HepG2 (cell line): ENCODE results near the gene WDR54. TPM values are rescaled to one million over a fixed set of nuclear protein-coding genes. Genes with fewer than 3 reads are reported as not detected.

ENCODE experiments used
- ARID3A ChIP-seq: IDR thresholded peaks from 2 replicates; pipeline ENCODE4 v1.6.1; 2012; ENCODE audit warnings: low read depth, low read length, improper control_type of control experiment
- BCL6 ChIP-seq: IDR thresholded peaks from 2 replicates; pipeline ENCODE4 v1.6.1; 2016; ENCODE audit warnings: missing genetic modification reagents, missing compliant biosample characterization
- FOXA3 ChIP-seq: IDR thresholded peaks from 2 replicates; pipeline ENCODE4 v1.6.1; 2016; ENCODE audit warnings: missing genetic modification reagents, missing compliant biosample characterization
- HMGA1 ChIP-seq: sonication (generic); formaldehyde crosslinking; conservative IDR thresholded peaks from 2 replicates; pipeline ENCODE4 v1.4.0; 2020; ENCODE audit warnings: missing genetic modification reagents
- KDM6A ChIP-seq: IDR thresholded peaks from 2 replicates; pipeline ENCODE4 v1.6.1; 2016; ENCODE audit warnings: low read depth
- KLF15 ChIP-seq: sonication (generic); formaldehyde crosslinking; IDR thresholded peaks from 2 replicates; pipeline ENCODE4 v1.8.1; 2023; ENCODE audit warnings: borderline replicate concordance, mild to moderate bottlenecking, inconsistent platforms, missing genetic modification reagents, mixed read lengths
- MIXL1 ChIP-seq: IDR thresholded peaks from 2 replicates; pipeline ENCODE4 v1.6.1; 2016
- MZF1 ChIP-seq: sonication (generic); formaldehyde crosslinking; IDR thresholded peaks from 2 replicates; pipeline ENCODE4 v1.8.1; 2023; ENCODE audit warnings: mild to moderate bottlenecking, missing genetic modification reagents, borderline replicate concordance
- NFIC ChIP-seq: IDR thresholded peaks from 2 replicates; pipeline ENCODE4 v1.6.1; 2012; ENCODE audit warnings: mild to moderate bottlenecking, low read length, inconsistent platforms
- NFYC ChIP-seq: IDR thresholded peaks from 2 replicates; pipeline ENCODE4 v1.6.1; 2016; ENCODE audit warnings: missing genetic modification reagents, missing compliant biosample characterization
- POLR2G ChIP-seq: fragments of 200-400 bp; formaldehyde crosslinking; IDR thresholded peaks from 2 replicates; pipeline ENCODE4 v1.6.1; 2018; ENCODE audit warnings: mild to moderate bottlenecking, low read depth, low read length, moderate library complexity
- RARG ChIP-seq: sonication (generic); formaldehyde crosslinking; IDR thresholded peaks from 2 replicates; pipeline ENCODE4 v1.4.0; 2020; ENCODE audit warnings: low read depth, mild to moderate bottlenecking, missing genetic modification reagents
- RXRA ChIP-seq: sonication (generic); formaldehyde crosslinking; IDR thresholded peaks from 2 replicates; pipeline ENCODE4 v1.5.1; 2020; ENCODE audit warnings: missing genetic modification reagents
- SCMH1 ChIP-seq: sonication (generic); formaldehyde crosslinking; IDR thresholded peaks from 2 replicates; pipeline ENCODE4 v1.9.0; 2021; ENCODE audit warnings: missing genetic modification reagents, mild to moderate bottlenecking, borderline replicate concordance
- SRSF1 ChIP-seq: fragments of 200-400 bp; formaldehyde crosslinking; optimal IDR thresholded peaks from 2 replicates; pipeline ENCODE3; 2017; ENCODE audit warnings: mild to moderate bottlenecking, low read depth, low read length, moderate library complexity
- ZBTB3 ChIP-seq: sonication (generic); formaldehyde crosslinking; IDR thresholded peaks from 2 replicates; pipeline ENCODE4 v1.4.0; 2020; ENCODE audit warnings: low read depth, mild to moderate bottlenecking, moderate library complexity, missing genetic modification reagents, borderline replicate concordance
- ZFP37 ChIP-seq: sonication (generic); formaldehyde crosslinking; IDR thresholded peaks from 2 replicates; pipeline ENCODE4 v1.4.0; 2020; ENCODE audit warnings: missing genetic modification reagents, borderline replicate concordance
- ZFX ChIP-seq: sonication (generic); formaldehyde crosslinking; IDR thresholded peaks from 2 replicates; pipeline ENCODE4 v1.4.0; 2020; ENCODE audit warnings: mild to moderate bottlenecking, low read depth, missing genetic modification reagents, moderate library complexity
- ZIK1 ChIP-seq: sonication (generic); formaldehyde crosslinking; IDR thresholded peaks from 2 replicates; pipeline ENCODE4 v1.5.0; 2020; ENCODE audit warnings: mild to moderate bottlenecking, low read depth, missing genetic modification reagents, borderline replicate concordance
- ZMYM2 ChIP-seq: sonication (generic); formaldehyde crosslinking; IDR thresholded peaks from 2 replicates; pipeline ENCODE4 v1.8.0; 2022; ENCODE audit warnings: mild to moderate bottlenecking, missing genetic modification reagents
- ZMYM4 ChIP-seq: sonication (generic); formaldehyde crosslinking; IDR thresholded peaks from 2 replicates; pipeline ENCODE4 v1.8.1; 2023; ENCODE audit warnings: mild to moderate bottlenecking, missing genetic modification reagents
- ZNF644 ChIP-seq: IDR thresholded peaks from 2 replicates; pipeline ENCODE4 v1.6.1; 2016; ENCODE audit warnings: low read depth
- ZNF749 ChIP-seq: sonication (generic); formaldehyde crosslinking; IDR thresholded peaks from 2 replicates; pipeline ENCODE4 v1.8.0; 2022; ENCODE audit warnings: mild to moderate bottlenecking, missing genetic modification reagents, moderate library complexity, borderline replicate concordance
- ZNF768 ChIP-seq: sonication (generic); formaldehyde crosslinking; IDR thresholded peaks from 2 replicates; pipeline ENCODE4 v1.4.0; 2020; ENCODE audit warnings: missing genetic modification reagents
- ZSCAN9 ChIP-seq: IDR thresholded peaks from 2 replicates; pipeline ENCODE4 v1.6.1; 2016; ENCODE audit warnings: borderline replicate concordance
- polyA plus RNA-seq, 8 experiments: library from polyadenylated mRNA; depleted of rRNA in 3 of 8; stranded (reverse) in 7 of 8; unstranded in 1 of 8; fragments of >200 nt; fragmentation: Illumina TruSeq in 4 of 8; extraction: Trizol in 4 of 8; gene quantifications; 2 replicates each; pipeline versions ENCODE4 v1.2.1 to v1.2.3, GENCODE V29; 2011 to 2016; ENCODE audit warnings: low read depth in 4 of 8, missing spikeins in 1 of 8, mixed read lengths in 1 of 8; ENCODE audit not compliant: insufficient read depth in 1 of 8
- total RNA-seq, 5 experiments: library from RNA; depleted of rRNA; stranded (reverse); fragments of >200 nt; fragmentation: Illumina TruSeq; extraction: Trizol; gene quantifications; 2 replicates each; pipeline ENCODE4 v1.2.3, GENCODE V29; 2016; ENCODE audit warnings: low read depth in 1 of 5
- TF ChIP-seq, protein P1 (sequence below): sonication (generic); formaldehyde crosslinking; IDR thresholded peaks from 2 replicates; pipeline ENCODE4 v1.4.0; 2020; ENCODE audit warnings: low read depth, mild to moderate bottlenecking, missing genetic modification reagents
- TF ChIP-seq, protein P2 (sequence below): IDR thresholded peaks from 2 replicates; pipeline ENCODE4 v1.6.1; 2018; ENCODE audit warnings: missing genetic modification reagents, mild to moderate bottlenecking, missing compliant biosample characterization
- TF ChIP-seq, protein P3 (sequence below): IDR thresholded peaks from 2 replicates; pipeline ENCODE4 v1.6.1; 2016; ENCODE audit warnings: missing genetic modification reagents, missing compliant biosample characterization

The WDR54 gene
- total and polyA plus RNA-seq, 2 of the 13 experiments (the other 11 are each of a cell fraction or from before 2014, with no cell fraction given): 2.0 to 17.3 TPM

DNA sequence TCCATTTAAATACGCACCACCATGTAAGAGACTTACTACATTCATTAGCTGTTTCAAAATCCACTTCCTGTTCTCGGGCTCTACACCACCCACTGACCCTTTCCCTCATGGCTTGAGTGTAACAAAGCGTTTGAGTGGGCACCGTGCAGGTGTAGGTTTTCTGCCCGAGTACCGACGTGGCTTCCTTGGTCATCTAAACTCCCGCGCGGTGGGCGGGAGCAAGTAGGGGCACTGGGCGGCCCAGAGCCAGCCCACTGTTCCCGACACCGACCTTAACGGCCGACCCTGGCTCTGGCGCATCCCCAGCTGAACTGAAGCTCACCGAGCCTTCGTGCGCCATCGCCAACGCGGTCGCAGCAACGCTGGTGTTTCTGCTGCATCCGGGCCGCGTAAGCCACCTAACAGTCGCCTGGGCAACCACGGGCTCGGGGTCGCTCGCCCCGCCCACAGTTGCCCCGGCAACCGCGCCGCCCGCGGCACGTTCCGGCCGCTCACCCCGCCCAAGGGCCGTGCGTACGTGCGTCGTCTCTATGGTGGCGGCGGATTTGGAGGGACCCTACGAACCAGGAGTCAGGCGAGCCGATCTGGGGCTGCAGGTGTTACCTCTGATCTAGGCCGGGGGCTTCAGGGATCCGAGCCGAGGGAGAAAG is at the start of gene WDR54, which contains the start of gene C2orf81 (continued):
- TF ChIP-seq POLR2G (no peak), ZMYM4 (CRISPR knock-in tag) (no peak; the same call in 1 of the 2 replicates), ZNF768 (CRISPR knock-in tag) (peak; percentile 27; the same call in 1 of the 2 replicates), ZFP37 (CRISPR knock-in tag) (no peak), MIXL1 (CRISPR knock-in tag) (no peak), KLF15 (peak; percentile 44; the same call in 1 of the 2 replicates), ZFX (peak; percentile 66), FOXA3 (CRISPR knock-in tag) (no peak), ZSCAN9 (CRISPR knock-in tag) (no peak; the same call in 1 of the 2 replicates), NFYC (CRISPR knock-in tag) (no peak), RARG (CRISPR knock-in tag) (no peak), ZBTB3 (CRISPR knock-in tag) (no peak), ZIK1 (CRISPR knock-in tag) (0 out of 2 replicates have a peak, but pooled peaks have one; percentile 62), ZMYM2 (CRISPR knock-in tag) (no peak), RXRA (CRISPR knock-in tag) (peak; percentile 77), KDM6A (no peak), SCMH1 (CRISPR knock-in tag) (no peak), ZNF644 (no peak), MZF1 (no peak), ZNF749 (no peak), NFIC (no peak), ARID3A (no peak), BCL6 (CRISPR knock-in tag) (no peak), SRSF1 (no peak), HMGA1 (no peak)
- TF ChIP-seq, protein P1, sequence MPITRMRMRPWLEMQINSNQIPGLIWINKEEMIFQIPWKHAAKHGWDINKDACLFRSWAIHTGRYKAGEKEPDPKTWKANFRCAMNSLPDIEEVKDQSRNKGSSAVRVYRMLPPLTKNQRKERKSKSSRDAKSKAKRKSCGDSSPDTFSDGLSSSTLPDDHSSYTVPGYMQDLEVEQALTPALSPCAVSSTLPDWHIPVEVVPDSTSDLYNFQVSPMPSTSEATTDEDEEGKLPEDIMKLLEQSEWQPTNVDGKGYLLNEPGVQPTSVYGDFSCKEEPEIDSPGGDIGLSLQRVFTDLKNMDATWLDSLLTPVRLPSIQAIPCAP (CRISPR knock-in tag): no peak
- TF ChIP-seq, protein P2, sequence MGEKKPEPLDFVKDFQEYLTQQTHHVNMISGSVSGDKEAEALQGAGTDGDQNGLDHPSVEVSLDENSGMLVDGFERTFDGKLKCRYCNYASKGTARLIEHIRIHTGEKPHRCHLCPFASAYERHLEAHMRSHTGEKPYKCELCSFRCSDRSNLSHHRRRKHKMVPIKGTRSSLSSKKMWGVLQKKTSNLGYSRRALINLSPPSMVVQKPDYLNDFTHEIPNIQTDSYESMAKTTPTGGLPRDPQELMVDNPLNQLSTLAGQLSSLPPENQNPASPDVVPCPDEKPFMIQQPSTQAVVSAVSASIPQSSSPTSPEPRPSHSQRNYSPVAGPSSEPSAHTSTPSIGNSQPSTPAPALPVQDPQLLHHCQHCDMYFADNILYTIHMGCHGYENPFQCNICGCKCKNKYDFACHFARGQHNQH (CRISPR knock-in tag): peak; percentile 40; the same call in 1 of the 2 replicates
- TF ChIP-seq, protein P3, sequence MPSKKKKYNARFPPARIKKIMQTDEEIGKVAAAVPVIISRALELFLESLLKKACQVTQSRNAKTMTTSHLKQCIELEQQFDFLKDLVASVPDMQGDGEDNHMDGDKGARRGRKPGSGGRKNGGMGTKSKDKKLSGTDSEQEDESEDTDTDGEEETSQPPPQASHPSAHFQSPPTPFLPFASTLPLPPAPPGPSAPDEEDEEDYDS: no peak
